GM21381 (cell line): ENCODE results near the gene FTSJ1.
"Not testable (repeated sequence)": the region's sequence is repeated elsewhere in the genome, so short reads cannot be mapped to it uniquely, and the experiment has no call there.

Experiments used
- ATAC-seq: cut with Tn5 transposase; IDR thresholded peaks from one replicate; pipeline ENCODE4 v1.9.1; 2021; ENCODE audit warnings: mild to moderate bottlenecking, moderate library complexity; ENCODE audit not compliant: unreplicated experiment

FTSJ1 gene

DNA sequence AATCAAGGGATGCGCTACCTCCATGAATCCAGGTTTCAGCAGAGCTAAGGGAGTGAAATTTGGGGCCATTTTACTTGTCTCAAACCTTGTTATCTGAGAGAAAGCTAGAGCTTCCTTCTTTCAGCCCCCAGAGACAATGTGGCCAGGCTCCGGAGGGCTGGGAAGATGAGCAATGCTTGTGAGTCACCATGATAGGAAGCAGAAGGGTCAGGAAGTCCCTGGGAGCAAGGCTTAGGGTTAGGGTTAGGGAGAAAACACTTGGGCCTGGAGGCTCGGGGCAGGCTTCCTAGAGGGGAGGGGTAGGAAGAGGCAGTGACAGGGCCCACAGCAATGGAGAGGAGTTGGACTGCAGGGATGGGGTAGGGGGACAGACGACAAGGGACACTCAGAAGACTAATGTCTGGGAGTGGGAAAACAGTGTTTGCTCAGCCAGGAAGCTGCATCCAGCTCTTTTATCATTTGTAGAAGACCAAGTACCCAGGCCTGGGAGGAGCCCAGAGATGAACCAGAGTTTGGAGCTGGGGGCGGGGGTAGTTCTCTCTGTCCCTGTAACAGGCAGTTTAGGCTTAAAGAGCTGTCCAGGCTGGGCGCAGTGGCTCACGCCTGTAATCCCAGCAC is 16.4 kb downstream of the FTSJ1 start:
- no peak for ATAC-seq

DNA sequence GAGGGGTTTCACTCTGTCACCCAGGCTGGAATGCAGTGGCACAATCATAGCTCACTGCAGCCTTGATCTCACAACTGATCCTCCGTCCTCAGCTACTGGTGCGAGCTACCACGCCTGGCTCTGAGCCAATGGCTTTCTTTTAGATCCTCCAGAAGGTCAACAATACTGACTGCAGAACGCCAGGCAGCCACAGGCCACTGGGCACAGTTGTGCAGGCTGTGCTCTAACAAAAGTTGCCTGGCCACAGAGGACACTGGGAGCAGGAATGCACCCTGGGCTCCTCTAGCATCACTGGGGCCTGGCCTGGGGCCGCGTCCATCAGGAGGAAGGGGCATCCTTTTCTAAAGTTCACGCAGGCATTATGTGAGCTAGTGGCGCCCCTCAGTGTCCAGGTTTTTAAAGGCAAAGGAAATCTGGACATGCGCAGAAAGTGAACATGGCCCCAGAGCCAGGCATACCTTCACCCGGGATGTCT is 17.9 kb downstream of the FTSJ1 start:
- no peak for ATAC-seq

DNA sequence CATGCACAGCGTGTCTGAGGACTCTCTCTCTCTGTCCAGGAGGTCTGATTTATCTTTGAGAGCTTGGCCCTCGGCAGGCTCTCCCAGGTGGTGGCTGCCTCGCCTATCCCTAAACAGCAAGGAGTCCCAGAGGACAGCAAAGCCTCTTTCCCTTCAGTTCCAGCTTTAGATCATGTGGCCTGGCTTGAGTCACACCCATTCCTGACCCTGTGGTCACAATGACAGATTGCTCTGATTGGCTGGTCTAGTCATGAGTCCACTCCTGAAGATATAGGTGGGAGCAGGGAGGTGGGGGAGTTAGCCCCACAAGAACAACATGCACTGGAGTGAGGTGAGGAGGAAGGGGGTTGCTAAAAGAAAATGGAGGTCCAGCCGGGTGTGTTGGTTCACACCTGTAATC is 20.7 kb downstream of the FTSJ1 start:
- no peak for ATAC-seq

GRCh38 chrX:48497871-48498270 is 21.9 kb downstream of the FTSJ1 start:
- ATAC-seq, result no peak

DNA sequence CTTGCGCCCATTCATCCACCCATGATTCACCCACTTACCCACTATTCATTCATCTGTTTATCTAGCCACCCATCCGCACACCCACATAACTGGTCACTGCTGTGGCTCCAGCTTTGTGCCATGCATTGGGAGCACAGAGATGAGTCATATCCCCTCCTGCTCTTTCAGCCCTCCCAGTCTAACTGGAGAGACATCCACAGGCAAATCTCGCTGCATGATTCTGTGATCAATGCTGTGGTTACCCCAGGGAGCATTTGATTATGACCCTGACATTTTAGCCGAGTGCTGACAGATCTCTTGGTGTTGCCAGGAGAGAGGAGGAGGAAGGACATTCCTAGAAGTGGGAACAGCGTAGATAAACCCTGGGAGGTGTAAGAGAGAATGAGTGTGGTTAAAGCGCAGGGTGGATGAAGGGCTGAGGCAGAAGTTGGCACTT is 22.4 kb downstream of the FTSJ1 start:
- ATAC-seq, result no peak

DNA sequence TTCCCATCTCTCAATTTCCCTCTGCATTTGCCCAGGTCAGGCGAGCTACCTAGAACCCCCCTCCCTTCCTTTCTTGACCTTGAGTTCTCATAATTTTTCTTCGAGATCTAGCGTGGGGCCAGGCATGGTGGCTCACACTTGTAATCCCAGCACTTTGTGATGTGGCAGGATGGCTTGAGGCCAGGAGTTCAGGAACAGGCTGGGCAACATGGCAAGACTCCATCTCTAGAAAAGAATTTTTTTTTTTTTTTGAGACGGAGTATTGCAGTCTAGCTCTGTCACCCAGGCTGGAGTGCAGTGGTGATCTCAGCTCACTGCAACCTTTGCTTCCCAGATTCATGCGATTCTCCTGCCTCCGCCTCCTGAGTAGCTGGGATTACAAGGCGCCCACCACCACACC is 28.3 kb downstream of the FTSJ1 start:
- no peak for ATAC-seq

DNA sequence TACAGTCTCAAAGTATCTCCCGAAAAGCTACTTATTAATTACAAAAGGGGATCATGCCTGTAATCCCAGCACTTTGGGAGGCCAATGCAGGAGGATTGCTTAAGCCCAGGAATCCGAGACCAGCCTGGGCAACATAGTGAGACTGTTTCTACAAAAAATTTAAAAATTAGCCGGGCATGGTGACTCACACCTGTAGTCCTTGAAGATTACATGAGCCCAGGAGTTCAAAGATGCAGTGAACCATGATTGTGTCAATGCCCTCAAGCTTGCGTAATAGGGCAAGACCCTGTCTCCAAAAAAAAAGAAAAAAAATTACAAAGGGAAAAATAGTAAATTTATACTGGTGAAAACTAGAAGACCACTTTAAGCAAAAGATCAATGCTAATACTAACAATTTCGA is 29.5 kb downstream of the FTSJ1 start:
- no peak for ATAC-seq

- no peak for ATAC-seq
These were observed 31.2 kb downstream of the FTSJ1 start for GRCh38 chrX:48507246-48507645.

- peak; percentile 76 for ATAC-seq
These were observed 32.6 kb downstream of the FTSJ1 start, which contains the start of gene PORCN for GRCh38 chrX:48508400-48509244. Gene PORCN, plus strand, starts transcription at chrX:48508992. Its CDS starts 829 bp downstream, at chrX:48509821.

GRCh38 chrX:48509245-48509590 is 33.2 kb downstream of the FTSJ1 start:
- no peak for ATAC-seq

DNA sequence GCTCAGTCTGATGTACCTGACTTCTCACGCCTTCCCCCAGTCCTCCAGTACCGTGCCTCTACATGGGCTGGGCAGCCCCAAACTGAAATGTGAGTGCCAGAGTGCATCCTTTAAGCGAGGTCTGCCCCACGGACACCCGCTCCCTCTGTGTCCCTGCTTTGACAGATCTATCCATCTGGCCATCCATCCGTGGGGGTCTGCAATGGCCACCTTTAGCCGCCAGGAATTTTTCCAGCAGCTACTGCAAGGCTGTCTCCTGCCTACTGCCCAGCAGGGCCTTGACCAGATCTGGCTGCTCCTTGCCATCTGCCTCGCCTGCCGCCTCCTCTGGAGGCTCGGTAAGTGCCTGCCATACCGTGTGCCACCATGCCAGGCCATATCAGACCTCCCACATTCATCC is 33.6 kb downstream of the FTSJ1 start:
- ATAC-seq, result no peak

- no peak for ATAC-seq
These were observed 35.6 kb downstream of the FTSJ1 start for GRCh38 chrX:48511560-48511959.

GRCh38 chrX:48512371-48512935 is 36.5 kb downstream of the FTSJ1 start:
- ATAC-seq, result no peak

- ATAC-seq, result no peak
These were observed 37.7 kb downstream of the FTSJ1 start for GRCh38 chrX:48513670-48514069.

DNA sequence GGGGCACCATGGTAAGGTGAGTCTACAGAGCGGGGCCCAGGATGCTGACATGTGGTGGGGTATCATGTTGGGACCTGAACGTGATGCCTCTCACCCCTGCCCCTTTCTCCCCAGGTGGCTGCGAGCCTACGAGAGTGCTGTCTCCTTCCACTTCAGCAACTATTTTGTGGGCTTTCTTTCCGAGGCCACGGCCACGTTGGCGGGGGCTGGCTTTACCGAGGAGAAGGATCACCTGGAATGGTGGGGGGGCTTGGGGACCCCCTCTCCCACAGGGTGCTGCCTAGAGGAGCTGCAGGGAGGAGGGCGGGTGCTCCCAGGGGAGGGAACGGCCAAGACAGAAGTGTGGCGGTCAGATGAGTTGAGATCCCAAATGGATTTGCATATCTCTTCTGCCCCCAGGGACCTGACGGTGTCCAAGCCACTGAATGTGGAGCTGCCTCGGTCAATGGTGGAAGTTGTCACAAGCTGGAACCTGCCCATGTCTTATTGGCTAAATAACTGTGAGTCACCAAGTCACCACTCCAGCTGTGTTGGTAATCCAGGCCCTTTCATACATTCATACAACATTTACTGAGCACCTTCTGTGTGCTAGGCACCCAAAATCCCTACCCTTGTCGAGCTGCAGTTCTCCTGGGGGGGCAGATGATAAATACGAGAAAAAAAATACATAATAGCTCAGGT is 38.3 kb downstream of the FTSJ1 start:
- no peak for ATAC-seq

DNA sequence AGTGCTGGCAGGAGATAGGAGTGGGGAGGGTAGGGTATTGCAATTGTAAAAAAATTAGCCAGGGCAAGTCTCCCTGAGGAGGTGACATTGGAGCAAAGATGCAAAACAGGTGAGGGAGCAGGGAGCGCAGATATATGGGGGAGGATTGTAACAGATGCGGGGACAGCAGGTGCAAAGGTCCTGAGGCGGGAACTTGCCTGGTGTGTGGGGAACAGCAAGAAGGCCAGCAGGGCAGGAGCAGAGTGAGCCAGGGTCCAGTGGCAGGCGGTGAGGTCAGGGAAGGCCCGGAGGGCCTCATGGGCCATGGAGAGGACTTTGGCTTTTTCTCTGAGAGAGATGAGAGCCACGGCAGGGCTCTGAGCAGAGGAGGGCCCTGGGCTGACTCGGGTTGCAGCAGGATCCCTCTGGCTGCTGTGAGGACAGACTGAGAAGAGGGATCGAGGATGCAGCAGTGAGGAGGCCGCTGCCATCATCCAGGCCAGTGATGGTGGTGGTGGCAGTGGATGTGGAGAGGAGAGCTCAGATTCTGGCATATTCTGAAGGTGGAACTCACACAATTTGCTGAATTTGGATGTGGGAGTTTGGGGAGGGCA is 39.0 kb downstream of the FTSJ1 start:
- no peak for ATAC-seq

DNA sequence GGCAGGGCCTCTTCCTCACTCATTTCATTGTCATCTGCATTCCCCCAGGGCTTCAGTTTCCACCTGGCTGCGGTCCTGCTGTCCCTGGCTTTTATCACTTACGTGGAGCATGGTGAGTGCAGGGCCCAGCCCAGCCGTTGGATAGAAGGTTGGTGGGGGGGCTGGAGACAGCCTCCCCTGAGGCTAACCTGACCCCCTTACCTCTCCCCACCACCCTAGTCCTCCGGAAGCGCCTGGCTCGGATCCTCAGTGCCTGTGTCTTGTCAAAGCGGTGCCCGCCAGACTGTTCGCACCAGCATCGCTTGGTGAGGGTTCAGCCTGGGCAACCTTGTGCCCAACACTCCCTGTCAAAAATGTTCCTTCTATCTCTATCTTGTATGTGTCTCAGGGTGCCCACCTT is 39.8 kb downstream of the FTSJ1 start:
- ATAC-seq, result no peak

GRCh38 chrX:48516285-48516684 is 40.3 kb downstream of the FTSJ1 start:
- ATAC-seq, result no peak

DNA sequence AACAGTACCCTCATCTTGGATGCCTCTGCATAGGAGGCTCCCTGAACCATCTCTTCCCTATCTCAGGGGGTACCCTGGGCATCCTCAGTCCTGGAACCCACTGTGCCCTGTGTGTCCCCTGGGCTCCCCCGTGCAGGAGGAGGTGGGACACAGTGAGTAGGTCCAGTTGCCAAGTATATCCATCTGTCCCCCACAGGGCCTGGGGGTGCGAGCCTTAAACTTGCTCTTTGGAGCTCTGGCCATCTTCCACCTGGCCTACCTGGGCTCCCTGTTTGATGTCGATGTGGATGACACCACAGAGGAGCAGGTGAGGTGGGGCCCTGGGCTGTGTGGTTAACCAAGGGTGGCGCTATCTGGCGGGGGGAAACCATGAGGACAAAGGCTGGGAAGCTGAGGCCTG is 41.0 kb downstream of the FTSJ1 start:
- no peak for ATAC-seq

DNA sequence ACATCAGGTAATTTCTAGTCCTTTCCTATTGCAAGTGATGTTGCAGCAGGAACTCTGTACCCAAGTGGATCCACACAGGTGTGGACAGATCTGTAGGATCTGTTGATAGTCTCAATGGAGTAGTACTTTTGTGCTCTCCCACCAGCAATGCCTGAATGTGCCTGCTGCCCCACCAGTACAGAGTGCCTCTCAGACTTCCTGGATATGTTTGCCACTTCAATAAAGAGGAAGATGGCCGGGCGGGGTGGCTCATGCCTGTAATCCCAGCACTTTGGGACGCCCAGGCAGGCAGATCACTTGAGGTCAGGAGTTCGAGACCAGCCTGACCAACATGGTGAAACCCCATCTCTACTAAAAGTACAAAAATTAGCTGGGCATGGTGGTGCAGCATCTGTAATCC is 43.5 kb downstream of the FTSJ1 start:
- not testable (repeated sequence) for ATAC-seq

- no peak for ATAC-seq
These were observed 44.5 kb downstream of the FTSJ1 start for GRCh38 chrX:48520455-48520854.
